Stimulated activated CD4-positive, alpha-beta T cell treated with anti-CD3 and anti-CD28 coated beads, Interleukin-12 subunit alpha, Interleukin-12 subunit beta, amount 100 ng/mL, for 48 hours (primary cell): Measurements from ENCODE around the gene FYB1.

ENCODE experiments used
- DNase-seq, 3 donors: peaks; one replicate each; pipeline ENCODE4 v3.0.0-alpha.2; 2020; ENCODE audit warnings: low read depth in 2 of 3, low spot score in 1 of 3

FYB1 gene

DNA sequence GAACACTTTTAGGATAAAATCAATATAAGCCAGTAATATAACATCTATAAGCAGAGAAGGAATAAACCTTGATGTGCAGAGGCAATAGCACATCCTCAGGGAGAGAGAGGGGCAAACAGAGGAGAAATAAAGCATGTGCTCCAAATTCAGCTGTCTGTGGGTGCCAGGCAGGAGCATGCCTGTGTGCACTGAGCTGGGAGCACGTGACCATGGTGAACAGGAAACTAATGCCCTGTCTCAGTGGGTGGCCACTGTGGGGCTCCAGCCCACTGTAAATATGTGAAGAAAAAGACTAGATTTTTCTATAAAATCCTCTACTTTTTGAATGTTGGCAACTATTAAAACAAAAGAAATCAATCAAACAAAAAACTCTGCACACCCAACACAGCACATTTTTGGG lies 55.3 kb downstream of the FYB1 start:
- DNase-seq = no peak

DNA sequence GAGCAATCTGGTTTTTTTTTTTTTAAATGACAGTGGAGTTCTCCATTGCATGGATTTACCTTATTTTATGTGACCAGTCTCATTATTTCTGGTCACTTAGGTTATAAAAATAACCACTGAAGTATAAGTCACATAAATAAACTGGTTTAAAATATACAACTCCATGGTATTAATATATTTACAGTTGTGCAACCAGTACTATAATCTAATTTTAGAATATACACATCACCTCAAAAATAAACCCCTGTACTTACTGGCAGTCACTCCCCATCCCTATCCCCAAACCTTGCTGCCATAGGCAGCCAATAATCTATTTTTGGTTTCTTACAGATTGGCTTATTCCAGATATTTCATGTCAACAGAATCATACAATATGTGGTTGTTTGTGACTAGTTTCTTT lies 57.8 kb downstream of the FYB1 start:
- DNase-seq = no peak

DNA sequence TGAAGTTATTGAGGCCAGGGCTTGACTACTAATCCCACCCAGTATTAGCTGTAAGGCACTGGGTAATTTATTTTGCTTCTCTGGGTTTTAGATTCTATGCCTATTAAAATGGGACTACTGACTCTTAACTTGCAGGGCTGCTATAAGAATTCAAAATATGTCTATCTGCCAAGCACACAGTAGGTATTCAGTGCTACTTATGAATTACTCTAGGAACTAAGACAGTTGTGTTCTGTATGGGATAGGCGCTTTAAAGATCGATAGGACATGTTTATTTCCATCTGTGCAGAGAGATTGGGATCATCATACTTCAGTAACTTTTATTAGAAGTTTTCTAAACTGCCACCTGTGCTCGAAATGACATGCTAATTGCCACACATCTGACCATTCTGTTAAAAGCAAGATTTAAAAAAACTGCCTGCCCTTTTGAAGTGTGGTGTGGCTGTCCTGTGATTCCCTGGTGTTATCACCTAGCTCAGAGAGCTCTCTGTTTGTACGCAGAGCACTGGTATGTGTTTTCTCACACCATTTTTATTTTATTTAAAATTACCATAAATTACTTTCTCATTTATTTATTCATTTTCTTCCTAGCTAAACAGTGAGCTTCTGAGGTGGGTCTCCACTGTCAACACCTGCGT lies 58.7 kb downstream of the FYB1 start:
- no peak for DNase-seq

DNA sequence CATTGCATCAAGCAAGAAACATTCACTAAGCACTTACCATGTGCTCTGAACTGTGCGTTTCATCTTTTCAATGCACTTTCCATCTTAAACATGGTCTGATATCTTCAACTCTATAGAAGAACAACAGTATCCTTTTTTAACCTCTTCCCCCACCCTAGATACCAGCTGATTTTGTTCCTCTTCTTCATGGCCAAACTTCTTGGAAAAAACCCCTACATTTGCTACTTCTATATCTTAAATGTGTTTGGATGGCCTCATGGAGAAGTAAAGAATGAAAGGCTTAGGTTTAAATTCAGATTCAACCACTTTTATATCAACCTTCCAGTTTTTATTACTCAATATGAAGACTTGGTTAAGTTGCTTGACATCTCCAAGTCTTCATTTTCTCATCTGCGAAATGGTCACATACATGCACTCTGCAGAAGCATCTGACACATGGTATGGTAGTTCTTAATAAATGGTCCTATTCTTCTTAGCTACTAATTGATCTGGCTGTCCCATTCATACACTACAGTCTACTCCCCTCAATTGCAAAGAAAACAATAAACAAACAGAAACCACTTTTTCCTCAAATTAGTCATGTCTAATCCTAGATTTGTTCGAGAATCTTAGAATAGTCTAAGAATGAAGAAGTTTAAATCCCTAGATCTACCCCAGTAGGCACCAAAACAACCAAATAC lies 59.4 kb downstream of the FYB1 start:
- no peak for DNase-seq

DNA sequence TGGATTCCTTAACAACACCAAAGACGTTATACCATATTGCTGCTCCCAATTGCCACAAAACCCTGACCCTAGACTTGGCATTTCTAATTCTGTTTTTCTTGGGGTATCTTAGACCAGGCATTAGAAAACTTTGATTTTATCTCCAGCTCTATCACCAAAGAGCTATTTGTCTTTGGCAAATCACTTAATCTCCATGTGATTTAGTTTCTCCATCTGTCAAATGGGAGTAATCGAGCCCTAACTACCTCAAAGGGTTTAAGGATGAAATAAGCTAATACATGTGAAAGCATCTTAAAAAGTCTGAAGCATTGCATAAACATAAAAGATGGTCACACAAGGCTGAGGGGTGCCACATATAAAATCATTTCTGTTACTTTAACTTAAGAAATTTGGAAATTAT lies 60.6 kb downstream of the FYB1 start:
- DNase-seq = no peak

DNA sequence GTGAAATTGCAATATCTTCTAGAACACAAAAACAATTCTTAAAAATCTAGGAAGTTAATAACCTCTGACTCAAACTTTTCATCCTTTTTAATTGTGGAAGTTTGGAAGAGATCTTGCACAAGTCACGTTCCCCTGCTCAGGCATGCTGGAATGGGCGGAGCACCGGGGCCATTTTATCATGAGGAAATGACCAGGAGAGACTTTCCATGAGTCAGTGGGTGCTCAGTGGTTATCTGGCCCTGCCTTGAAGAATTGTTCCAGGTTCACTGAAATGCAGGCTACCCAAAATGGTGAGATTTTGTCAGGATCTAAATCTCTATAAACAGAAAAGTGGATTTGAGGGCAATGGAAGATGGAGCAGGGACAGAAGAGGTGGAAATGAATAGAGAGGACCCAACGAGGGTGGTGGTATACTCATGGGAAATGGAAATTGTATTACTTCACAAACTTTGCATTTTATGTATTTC lies 61.2 kb downstream of the FYB1 start:
- DNase-seq = no peak

DNA sequence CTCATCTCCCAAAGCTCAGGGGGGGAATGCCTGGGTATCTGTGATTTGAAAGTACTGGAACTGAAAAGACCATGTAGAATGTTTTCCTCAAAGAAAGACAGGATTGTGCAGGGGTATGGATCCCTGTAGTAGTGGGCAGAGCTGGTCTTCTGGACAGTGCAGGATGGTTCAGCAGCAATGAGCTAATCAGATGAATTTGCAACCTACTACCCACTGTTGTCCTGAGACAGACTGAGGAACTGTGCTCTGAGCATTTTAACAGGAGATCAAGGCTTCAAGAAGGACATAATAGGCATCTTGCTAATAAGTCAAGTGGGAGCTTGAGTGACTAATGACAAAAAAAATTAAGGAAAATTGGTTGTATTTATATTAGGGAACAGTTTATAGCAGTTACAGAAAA lies 61.7 kb downstream of the FYB1 start:
- DNase-seq = no peak

DNA sequence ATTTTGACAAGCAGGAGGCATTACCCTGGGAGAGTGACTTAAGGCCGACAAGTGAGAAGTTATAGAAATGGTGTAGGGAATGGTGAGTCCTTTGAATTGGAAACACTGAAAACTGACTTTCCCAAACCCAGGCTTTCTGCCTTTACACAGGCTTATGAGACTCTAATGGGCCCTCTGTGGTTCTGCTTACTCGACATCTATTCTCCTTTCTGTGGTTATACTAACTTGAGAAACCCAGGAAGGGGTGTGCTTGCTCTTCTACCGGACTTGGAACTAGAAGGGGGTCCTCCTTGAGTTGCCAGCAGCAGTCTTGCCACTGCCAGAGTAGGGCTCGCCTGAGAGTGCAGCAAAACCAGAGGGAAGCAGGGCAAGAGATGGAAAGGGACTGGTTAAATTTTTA lies 63.3 kb downstream of the FYB1 start:
- no peak for DNase-seq

DNA sequence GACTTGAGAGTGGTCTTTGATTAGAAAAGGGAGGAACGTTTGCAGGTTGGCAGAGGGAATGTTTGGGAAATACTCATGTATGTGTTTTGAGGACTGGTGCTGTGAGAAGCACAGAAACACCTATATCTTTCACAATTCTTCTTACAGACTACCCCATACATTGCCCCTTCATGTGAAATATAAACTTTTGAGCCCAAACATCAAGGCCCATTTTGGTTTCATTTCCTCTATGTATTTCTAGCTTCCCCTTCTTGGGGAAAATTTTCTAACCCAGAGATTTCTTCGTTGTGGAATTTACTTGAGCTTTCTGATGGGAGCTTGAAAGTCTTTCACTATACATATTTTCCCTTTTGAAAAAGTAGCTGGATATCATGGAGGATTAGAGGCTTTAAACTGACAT lies 67.6 kb downstream of the FYB1 start:
- no peak for DNase-seq

DNA sequence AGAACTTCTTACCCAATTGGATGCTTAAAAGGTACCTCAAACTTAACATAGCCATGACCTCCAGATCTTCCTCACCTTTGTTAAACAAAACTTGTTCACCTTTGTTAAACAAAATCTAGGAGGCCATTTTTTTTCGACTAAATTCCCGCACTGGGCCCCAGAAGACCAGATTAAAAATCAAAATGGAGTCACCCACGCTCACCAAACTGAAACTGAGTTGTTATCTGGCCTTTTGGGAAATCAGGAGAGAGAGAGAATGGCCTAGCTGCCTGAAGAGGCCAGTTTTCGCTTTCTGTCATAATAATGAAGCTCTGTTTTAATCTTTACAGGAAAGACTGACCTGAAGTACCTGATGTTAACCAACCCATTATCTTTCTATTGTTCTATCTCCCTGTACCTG lies 69.4 kb downstream of the FYB1 start:
- DNase-seq = no peak

DNA sequence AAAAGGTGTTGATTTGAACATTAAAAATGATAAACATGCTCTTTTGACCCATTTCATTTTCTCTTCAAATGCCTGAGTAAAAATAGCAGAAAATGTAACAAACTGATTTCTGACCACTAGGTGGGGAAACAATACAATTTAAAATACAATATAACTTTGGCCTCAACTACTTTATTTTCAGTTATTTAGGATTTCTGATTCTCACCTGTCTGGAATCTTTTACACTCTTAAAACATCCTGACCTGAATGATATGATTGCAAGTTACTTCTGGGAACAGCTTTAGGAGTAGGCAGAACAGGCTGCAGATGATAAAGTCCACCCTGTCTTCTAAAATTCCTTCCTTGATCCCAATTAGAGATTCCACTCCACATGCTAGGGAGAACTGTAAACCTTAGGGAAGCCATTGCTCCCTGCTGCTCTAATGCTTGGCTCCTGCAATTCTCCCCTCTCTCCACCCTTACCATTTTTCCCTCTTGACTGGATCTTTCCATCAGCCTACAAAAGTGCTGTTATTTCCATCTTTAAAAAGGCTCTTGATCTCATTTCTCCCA lies 70.3 kb downstream of the FYB1 start:
- no peak for DNase-seq

DNA sequence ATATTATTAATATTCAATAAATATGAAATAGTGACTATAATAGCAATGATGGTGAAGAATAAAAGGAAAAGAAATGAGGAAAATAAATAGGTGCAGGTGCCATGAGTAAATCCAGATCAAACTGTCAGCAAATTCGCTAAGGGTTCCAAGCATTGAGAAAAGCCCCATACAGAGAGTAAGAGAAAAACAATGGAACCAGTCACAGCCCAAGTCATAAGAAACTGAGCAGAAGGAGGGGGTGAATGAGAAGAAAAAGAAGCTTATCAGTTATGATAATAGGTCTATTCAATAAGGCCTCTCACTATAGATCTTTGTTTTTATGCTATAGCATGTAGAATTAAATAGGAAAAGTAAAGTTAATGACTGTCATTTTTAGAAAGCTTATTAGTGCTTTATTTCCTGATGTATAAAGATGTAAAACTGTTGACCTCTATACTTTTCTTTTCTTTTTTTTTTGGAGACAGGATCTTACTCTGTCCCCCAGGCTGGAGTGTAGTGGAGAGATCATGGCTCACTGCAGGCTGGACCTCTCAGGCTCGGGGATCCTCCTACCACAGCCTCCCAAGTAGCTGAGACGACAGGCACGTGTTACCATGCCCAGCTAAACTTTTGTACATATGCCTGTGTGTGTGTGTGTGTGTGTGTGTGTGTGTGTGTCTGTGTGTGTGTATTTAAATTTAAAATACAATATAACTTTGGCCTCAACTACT lies 72.4 kb downstream of the FYB1 start:
- no peak for DNase-seq

DNA sequence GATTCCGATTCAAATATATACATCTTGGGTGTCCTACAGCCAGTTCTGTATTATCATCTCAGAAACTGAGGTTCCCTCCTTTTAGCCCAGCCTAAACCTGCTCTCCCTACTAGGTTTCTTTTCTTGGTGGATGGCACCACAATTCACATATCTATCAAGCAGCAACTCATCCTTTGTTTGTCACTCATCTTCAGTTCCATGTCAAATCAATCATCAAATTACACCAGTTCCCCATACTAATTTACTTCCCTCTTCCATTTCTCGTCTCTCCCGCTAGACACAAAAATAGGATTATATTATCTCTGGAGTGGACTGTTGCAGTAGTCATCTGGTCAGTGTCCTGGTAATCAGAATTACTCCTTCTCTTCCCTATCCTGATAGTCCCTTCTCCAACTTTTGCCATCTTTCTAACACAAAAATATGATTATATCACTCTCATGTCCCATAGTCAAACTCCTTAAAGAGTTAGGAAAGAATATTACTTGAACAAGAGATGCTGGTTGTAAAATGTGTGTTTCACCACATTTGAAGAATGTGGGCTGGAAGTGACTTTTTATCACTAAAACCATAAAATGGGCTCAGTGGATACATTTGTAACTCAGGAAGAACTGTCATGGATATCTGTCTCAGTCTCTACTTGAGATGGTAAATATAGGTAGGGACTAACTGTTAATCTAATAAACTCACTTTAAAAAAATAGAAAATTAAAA lies 76.1 kb downstream of the FYB1 start:
- no peak for DNase-seq

DNA sequence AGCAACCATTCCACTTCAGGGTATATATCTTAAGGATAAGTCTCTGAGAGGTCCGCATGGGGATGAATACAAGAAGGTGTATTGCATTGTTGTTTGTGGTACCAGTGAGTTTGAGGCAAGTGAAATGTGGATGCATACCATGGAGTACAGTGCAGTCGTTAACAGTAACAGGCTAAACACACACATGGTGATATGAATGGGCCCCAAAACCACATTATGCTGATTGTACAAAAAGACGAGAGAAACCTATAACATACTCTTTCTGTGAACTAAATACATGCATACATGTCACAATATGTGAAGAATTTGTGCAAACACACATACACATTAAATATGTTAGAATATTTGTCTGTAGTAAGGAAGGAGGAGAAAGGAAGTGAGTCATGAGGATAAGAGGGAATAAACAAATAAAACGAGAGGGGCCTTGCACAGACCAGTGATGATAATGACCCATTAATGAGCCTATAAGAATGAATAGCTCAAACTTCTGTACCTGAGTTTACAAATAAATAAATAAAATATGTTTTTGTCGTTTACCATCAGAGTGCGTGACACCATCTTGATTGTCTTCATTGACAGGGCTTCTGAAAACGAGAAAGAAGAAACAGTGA lies 78.7 kb downstream of the FYB1 start:
- DNase-seq = no peak

DNA sequence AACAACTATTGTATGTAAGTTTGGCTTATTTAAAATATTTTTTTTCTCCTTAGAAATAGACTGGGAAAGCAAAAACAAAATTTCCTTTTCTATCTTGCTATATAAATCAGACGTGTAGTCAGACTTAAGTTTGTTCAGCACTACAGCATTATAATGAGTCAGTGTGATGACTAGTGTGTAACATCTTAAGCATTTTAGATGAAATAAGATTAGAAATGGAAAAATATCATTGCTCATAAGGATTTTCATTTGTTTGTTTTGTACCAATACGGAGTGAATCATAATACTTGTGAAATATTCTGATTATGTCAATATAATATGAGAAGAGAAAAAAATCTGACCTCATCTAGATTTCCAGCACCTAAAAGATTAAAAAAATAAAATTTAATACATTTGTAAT lies 80.5 kb downstream of the FYB1 start:
- no peak for DNase-seq

DNA sequence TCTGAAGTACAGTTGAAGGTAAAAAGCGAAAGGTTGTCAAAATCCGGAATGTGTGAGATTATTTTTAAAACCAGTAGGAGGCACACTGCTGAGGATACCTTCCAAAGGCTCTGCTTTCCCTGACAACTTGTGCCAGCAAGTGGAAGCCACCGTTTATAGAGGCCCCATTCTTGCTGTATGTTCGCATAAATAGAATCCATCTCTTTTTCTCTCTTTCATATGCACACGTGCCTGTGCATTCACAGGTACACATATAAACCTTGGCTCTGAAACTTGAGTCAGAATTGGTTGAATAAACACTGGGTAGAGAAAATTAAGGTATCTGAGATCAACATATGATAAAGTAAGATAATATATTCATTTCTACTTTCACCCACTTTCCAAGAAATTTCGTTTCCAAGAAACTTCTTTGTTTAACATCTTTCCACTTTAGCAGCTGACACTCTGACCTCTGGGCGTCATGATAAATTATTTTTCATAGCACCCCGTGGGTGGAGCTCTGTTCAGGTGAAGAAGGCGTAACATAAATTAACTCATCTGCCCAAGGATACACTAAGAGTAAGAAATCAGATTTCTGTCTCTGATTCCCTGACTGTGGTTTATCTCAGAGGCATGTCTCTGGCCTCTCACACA lies 81.4 kb downstream of the FYB1 start:
- DNase-seq = no peak

DNA sequence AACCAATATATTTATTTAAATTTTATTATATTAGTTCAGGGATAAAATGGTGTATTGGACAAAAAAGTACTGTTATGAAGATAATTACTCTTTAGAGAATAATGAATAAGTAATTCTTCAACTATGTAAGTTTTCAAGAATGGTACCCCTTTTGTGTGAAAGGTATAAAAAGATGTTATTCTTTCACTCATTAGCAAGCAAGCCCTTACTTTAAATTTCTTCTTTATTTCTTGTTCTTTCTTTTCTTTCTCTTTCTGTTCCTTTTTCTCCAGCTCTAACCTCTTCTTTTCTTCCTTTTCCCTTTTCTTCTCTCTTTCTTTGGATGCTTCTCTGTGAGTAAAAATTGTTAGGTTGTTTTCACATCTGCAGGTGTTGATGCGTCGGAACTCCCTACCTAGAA lies 82.0 kb downstream of the FYB1 start:
- no peak for DNase-seq

DNA sequence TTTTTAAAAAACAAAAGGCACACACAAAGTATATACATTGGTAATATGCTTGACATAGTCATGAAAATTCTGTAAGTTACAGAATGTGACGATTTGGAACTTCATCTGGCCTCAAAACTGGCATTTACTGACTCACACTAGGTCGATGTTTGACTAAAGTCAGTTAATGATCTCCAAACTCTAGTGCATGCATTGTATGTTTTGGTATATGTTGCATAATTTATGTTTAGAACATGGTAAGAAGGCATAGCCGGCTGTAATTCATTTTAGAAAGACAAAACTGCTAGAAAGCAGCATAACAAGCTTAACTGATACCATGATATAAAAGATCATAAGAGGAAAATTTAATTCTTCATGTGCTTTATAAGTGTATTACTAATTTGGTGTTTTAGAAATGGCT lies 86.6 kb downstream of the FYB1 start:
- no peak for DNase-seq

DNA sequence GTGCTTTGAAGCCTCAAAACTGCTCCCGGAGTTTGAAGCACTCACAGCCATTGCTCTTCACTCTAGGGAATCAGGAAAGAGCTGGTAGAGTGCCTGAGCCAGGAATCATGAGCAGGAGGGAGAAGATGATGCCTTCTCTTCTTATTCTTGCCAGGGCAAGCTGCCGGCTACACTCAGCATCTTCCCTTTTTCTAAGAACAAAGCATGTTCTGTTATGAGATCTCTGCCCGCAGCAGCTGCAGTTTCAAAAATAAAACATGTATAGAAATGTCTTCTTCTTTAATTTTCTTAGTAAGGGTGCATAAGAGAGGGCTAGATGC lies 87.3 kb downstream of the FYB1 start:
- no peak for DNase-seq

DNA sequence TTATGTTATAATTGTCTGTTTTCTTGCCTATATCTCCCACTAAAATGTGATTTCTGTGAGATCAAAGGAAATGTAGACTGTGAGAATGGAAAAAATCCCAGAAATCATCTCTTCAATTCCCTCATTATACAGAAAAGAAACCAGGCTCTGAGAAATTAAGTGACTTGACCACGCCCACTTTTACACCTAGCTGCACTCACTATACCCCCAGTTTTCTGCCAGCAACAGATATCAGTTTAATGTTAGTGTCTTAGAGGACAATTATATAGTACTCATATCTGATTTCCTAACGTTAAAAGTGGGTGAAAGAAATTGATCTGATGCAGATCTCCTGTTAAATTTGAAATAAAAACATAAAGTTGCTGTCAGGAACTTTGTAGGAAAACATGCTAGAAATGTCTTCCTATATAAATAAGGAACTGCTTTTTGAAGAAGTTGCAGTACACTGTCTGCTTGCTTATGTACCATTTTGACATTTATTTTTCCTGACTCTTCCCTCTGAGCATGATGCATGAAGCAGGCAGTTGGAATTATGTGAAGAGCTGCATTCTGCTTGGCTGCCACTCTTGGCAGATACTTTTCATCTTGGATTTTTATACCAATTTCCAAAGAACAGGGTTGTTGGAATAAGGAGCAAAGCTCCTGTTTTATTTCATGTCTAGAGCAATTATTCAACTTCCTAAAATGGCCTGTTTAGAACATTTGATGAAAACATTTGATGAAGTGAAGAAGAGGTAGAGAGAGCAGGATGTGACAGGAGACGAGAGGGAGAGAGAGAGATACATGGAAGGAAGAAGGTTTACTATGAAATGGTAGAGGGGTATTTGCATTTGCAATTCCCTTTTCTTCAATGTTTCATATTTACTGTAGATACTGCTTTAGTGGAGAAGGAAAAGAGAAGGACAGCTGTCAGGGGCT lies 87.9 kb downstream of the FYB1 start:
- no peak for DNase-seq
